ENCODE measurements around the gene SPTBN4. TPM values are rescaled to one million over a fixed set of nuclear protein-coding genes. Genes with fewer than 3 reads are reported as not detected.

Gene SPTBN4
- total and polyA plus RNA-seq, 10 of the 15 experiments (the other 5 are each of a cell fraction or from before 2014, with no cell fraction given), result 0.04 to 1.1 (median 0.34) TPM; not detected in 1

DNA sequence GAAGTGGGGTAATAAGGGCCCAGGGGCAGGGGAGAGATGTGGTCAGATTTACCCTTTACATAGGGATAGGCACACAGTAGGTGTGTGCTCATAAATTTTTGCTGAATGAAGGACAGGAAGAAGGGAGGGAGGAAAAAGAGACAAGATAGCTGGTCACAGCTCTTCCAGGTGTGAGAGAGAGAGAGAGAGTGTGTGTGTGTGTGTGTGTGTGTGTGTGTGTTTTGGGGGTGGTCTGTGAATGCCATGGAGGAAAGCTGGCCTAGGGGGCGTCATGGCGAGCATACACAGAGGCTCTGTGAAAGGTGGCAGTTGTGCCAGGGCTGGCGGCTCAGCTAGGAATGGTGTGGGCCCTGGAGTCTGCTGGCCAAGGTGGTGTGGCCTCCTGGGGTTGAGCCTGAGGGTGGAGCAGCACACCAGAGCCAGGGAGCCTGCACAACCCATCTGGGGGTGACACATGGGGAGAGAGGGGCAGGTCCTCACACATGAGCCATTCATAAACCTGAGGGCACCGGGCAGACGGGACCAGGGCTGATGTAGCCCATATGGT is 47.7 kb upstream of the SPTBN4 start (continued):
- TF ChIP-seq, protein P1, sequence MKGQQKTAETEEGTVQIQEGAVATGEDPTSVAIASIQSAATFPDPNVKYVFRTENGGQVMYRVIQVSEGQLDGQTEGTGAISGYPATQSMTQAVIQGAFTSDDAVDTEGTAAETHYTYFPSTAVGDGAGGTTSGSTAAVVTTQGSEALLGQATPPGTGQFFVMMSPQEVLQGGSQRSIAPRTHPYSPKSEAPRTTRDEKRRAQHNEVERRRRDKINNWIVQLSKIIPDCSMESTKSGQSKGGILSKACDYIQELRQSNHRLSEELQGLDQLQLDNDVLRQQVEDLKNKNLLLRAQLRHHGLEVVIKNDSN (IDR thresholded peaks at IDR 0.05; ENCODE audit: borderline replicate concordance, extremely low read length, insufficient read depth, low read depth, low read length), result no peak
- TF ChIP-seq, protein P2, sequence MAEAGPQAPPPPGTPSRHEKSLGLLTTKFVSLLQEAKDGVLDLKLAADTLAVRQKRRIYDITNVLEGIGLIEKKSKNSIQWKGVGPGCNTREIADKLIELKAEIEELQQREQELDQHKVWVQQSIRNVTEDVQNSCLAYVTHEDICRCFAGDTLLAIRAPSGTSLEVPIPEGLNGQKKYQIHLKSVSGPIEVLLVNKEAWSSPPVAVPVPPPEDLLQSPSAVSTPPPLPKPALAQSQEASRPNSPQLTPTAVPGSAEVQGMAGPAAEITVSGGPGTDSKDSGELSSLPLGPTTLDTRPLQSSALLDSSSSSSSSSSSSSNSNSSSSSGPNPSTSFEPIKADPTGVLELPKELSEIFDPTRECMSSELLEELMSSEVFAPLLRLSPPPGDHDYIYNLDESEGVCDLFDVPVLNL (IDR thresholded peaks at IDR 0.05; ENCODE audit: low read depth, low read length), result no peak
- TF ChIP-seq HDAC2 (IDR thresholded peaks at IDR 0.05) (no peak), NFXL1 (IDR thresholded peaks at IDR 0.05; ENCODE audit: borderline replicate concordance) (no peak), ZBED1 (IDR thresholded peaks at IDR 0.05; ENCODE audit: borderline replicate concordance) (no peak), SRF (IDR thresholded peaks at IDR 0.05; ENCODE audit: low read depth in 2 of 2, low read length in 2 of 2) (no peak), FOS (IDR thresholded peaks at IDR 0.05; ENCODE audit: borderline replicate concordance, extremely low read depth, insufficient read length) (no peak), KLF5 (IDR thresholded peaks at IDR 0.05; ENCODE audit: partially characterized antibody) (no peak), POU2F2 (IDR thresholded peaks at IDR 0.05; ENCODE audit: borderline replicate concordance, low read depth, low read length) (no peak)
- TF ChIP-seq, protein P3, sequence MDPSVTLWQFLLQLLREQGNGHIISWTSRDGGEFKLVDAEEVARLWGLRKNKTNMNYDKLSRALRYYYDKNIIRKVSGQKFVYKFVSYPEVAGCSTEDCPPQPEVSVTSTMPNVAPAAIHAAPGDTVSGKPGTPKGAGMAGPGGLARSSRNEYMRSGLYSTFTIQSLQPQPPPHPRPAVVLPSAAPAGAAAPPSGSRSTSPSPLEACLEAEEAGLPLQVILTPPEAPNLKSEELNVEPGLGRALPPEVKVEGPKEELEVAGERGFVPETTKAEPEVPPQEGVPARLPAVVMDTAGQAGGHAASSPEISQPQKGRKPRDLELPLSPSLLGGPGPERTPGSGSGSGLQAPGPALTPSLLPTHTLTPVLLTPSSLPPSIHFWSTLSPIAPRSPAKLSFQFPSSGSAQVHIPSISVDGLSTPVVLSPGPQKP (IDR thresholded peaks at IDR 0.05; ENCODE audit: low read depth, low read length), result no peak
- TF ChIP-seq, protein P4, sequence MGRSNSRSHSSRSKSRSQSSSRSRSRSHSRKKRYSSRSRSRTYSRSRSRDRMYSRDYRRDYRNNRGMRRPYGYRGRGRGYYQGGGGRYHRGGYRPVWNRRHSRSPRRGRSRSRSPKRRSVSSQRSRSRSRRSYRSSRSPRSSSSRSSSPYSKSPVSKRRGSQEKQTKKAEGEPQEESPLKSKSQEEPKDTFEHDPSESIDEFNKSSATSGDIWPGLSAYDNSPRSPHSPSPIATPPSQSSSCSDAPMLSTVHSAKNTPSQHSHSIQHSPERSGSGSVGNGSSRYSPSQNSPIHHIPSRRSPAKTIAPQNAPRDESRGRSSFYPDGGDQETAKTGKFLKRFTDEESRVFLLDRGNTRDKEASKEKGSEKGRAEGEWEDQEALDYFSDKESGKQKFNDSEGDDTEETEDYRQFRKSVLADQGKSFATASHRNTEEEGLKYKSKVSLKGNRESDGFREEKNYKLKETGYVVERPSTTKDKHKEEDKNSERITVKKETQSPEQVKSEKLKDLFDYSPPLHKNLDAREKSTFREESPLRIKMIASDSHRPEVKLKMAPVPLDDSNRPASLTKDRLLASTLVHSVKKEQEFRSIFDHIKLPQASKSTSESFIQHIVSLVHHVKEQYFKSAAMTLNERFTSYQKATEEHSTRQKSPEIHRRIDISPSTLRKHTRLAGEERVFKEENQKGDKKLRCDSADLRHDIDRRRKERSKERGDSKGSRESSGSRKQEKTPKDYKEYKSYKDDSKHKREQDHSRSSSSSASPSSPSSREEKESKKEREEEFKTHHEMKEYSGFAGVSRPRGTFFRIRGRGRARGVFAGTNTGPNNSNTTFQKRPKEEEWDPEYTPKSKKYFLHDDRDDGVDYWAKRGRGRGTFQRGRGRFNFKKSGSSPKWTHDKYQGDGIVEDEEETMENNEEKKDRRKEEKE (IDR thresholded peaks at IDR 0.05), result no peak
- TF ChIP-seq, protein P5, sequence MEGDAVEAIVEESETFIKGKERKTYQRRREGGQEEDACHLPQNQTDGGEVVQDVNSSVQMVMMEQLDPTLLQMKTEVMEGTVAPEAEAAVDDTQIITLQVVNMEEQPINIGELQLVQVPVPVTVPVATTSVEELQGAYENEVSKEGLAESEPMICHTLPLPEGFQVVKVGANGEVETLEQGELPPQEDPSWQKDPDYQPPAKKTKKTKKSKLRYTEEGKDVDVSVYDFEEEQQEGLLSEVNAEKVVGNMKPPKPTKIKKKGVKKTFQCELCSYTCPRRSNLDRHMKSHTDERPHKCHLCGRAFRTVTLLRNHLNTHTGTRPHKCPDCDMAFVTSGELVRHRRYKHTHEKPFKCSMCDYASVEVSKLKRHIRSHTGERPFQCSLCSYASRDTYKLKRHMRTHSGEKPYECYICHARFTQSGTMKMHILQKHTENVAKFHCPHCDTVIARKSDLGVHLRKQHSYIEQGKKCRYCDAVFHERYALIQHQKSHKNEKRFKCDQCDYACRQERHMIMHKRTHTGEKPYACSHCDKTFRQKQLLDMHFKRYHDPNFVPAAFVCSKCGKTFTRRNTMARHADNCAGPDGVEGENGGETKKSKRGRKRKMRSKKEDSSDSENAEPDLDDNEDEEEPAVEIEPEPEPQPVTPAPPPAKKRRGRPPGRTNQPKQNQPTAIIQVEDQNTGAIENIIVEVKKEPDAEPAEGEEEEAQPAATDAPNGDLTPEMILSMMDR (IDR thresholded peaks at IDR 0.05 in 2 of 3, conservative IDR thresholded peaks at IDR 0.05 in 1 of 3; ENCODE audit: control insufficient read depth in 2 of 3, extremely low read depth in 1 of 3, insufficient read depth in 1 of 3, low read depth in 3 of 3, low read length in 3 of 3), result no peak
- TF ChIP-seq, protein P6, sequence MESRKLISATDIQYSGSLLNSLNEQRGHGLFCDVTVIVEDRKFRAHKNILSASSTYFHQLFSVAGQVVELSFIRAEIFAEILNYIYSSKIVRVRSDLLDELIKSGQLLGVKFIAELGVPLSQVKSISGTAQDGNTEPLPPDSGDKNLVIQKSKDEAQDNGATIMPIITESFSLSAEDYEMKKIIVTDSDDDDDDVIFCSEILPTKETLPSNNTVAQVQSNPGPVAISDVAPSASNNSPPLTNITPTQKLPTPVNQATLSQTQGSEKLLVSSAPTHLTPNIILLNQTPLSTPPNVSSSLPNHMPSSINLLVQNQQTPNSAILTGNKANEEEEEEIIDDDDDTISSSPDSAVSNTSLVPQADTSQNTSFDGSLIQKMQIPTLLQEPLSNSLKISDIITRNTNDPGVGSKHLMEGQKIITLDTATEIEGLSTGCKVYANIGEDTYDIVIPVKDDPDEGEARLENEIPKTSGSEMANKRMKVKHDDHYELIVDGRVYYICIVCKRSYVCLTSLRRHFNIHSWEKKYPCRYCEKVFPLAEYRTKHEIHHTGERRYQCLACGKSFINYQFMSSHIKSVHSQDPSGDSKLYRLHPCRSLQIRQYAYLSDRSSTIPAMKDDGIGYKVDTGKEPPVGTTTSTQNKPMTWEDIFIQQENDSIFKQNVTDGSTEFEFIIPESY (IDR thresholded peaks at IDR 0.05), result no peak
